Endothelial cell of umbilical vein (primary cell): ENCODE data around the gene JAG2.

Source experiments
- CTCF ChIP-seq, 2 donors: IDR thresholded peaks; 1 replicate in 1 of 2; 2 replicates in 1 of 2; pipeline ENCODE4 v1.5.1; 2011; ENCODE audit warnings: low read length in 2 of 2, mild to moderate bottlenecking in 2 of 2, moderate library complexity in 2 of 2, control low read depth in 1 of 2, inconsistent platforms in 1 of 2, low read depth in 1 of 2; ENCODE audit not compliant: insufficient read depth in 1 of 2; ENCODE audit errors: extremely low read depth in 1 of 2
- EZH2 ChIP-seq: IDR thresholded peaks from 2 replicates; pipeline ENCODE4 v1.6.1; 2012; ENCODE audit warnings: borderline replicate concordance, low read depth, mild to moderate bottlenecking, moderate library complexity, low read length, inconsistent platforms; ENCODE audit not compliant: severe bottlenecking
- JUN ChIP-seq: IDR thresholded peaks from 2 replicates; pipeline ENCODE4 v1.6.1; 2011; ENCODE audit warnings: borderline replicate concordance, low read depth; ENCODE audit not compliant: insufficient read length, insufficient read depth
- MAX ChIP-seq: IDR thresholded peaks from 2 replicates; pipeline ENCODE4 v1.6.1; 2011; ENCODE audit not compliant: insufficient read depth, insufficient read length
- MYC ChIP-seq: IDR thresholded peaks from one replicate; pipeline ENCODE4 v1.6.1; 2011; ENCODE audit warnings: mild to moderate bottlenecking, low read depth, low read length
- POLR2A ChIP-seq: IDR thresholded peaks from 2 replicates; pipeline ENCODE4 v1.6.1; 2012; ENCODE audit warnings: low read depth, mild to moderate bottlenecking, control low read depth, low read length
- POLR2AphosphoS5 ChIP-seq: IDR thresholded peaks from 2 replicates; pipeline ENCODE4 v1.6.1; 2012; ENCODE audit warnings: low read depth, mild to moderate bottlenecking, control low read depth, low read length, moderate library complexity; ENCODE audit not compliant: insufficient read depth

- TF ChIP-seq CTCF (IDR thresholded peaks at IDR 0.05; ENCODE audit: extremely low read depth in 1 of 2, insufficient read depth in 1 of 2, low read depth in 1 of 2, low read length in 2 of 2) (no peak), MYC (no peak), MAX (no peak), EZH2 (no peak), POLR2AphosphoS5 (no peak), JUN (no peak), POLR2A (no peak)
Observed at GRCh38 chr14:105149146-105149781, 19.3 kb downstream of the JAG2 start.
